IMR-90 (cell line): ENCODE measurements around the gene USP32. TPM values are rescaled to one million over a fixed set of nuclear protein-coding genes. Genes with fewer than 3 reads are reported as not detected.

ENCODE experiments used
- ATAC-seq: fragments of 200-7000 bp; cut with Tn5 transposase; 2 replicates; pipeline ENCODE4 v1.9.1; 2020; ENCODE audit warnings: low read depth, mild to moderate bottlenecking, moderate library complexity
- BruUV-seq: library from RNA; stranded (reverse); fragments of 400-500 nt; replicated peaks from 2 replicates; lab custom pipeline; 2021; lab: Mats Ljungman, UMichigan
- CTCF ChIA-PET: fragments of 300-600 bp; formaldehyde crosslinking; extraction: SDS; loops from one replicate; lab custom pipeline; 2021; ENCODE audit warnings: antibody characterized with exemption; lab: Yijun Ruan, JAX
- POLR2A ChIA-PET: fragments of 300-600 bp; sonication (Branson Sonifier 250); formaldehyde crosslinking; loops from one replicate; lab custom pipeline; 2022; ENCODE audit warnings: antibody characterized with exemption; ENCODE audit not compliant: unreplicated experiment; lab: Charles Lee
- DNase-seq: peaks from one replicate; pipeline ENCODE4 v3.0.0; 2013
- H2AFZ ChIP-seq: replicated peaks from 2 replicates; pipeline ENCODE3; 2013; ENCODE audit warnings: low read length, mild to moderate bottlenecking; ENCODE audit not compliant: poor library complexity
- H2AK5ac ChIP-seq: 2 replicates; pipeline ENCODE4 v1.6.1; 2013; ENCODE audit warnings: low read depth, low read length, inconsistent platforms
- H2AK9ac ChIP-seq: replicated peaks from 2 replicates; pipeline ENCODE3; 2013; ENCODE audit warnings: mild to moderate bottlenecking, low read depth, low read length, moderate library complexity; ENCODE audit not compliant: poor library complexity
- H2BK120ac ChIP-seq: 2 replicates; pipeline ENCODE4 v1.6.1; 2013; ENCODE audit warnings: low read depth, low read length, inconsistent platforms
- H2BK15ac ChIP-seq: 3 replicates; pipeline ENCODE4 v1.6.1; 2013; ENCODE audit warnings: low read depth, low read length, inconsistent platforms
- H2BK20ac ChIP-seq: 2 replicates; pipeline ENCODE4 v1.6.1; 2013; ENCODE audit warnings: low read depth, mild to moderate bottlenecking, inconsistent platforms, low read length, moderate library complexity
- H2BK5ac ChIP-seq: 2 replicates; pipeline ENCODE4 v1.6.1; 2013; ENCODE audit warnings: mild to moderate bottlenecking, low read depth, low read length, inconsistent platforms; ENCODE audit not compliant: poor library complexity, severe bottlenecking
- H3K14ac ChIP-seq: replicated peaks from 2 replicates; pipeline ENCODE4 v1.6.1; 2013; ENCODE audit warnings: low read depth, low read length, inconsistent platforms
- H3K18ac ChIP-seq: 2 replicates; pipeline ENCODE4 v1.6.1; 2013; ENCODE audit warnings: low read depth, low read length, control low read depth
- H3K23ac ChIP-seq: 2 replicates; pipeline ENCODE4 v1.6.1; 2013; ENCODE audit warnings: low read depth, low read length, inconsistent platforms
- H3K27ac ChIP-seq: 2 replicates; pipeline ENCODE4 v1.5.1; 2013; ENCODE audit warnings: mild to moderate bottlenecking, control low read depth, low read length; ENCODE audit not compliant: insufficient read depth
- H3K27me3 ChIP-seq: 2 replicates; pipeline ENCODE4 v1.6.1; 2013; ENCODE audit warnings: low read length; ENCODE audit not compliant: control insufficient read depth, insufficient read depth
- H3K36me3 ChIP-seq: 2 replicates; pipeline ENCODE4 v1.6.1; 2013; ENCODE audit warnings: low read length, mixed read lengths; ENCODE audit not compliant: control insufficient read depth, insufficient read depth
- H3K4ac ChIP-seq: 2 replicates; pipeline ENCODE4 v1.6.1; 2013; ENCODE audit warnings: low read depth, low read length, inconsistent platforms
- H3K4me1 ChIP-seq: 2 replicates; pipeline ENCODE4 v1.6.1; 2013; ENCODE audit warnings: low read length, mixed read lengths; ENCODE audit not compliant: control insufficient read depth, insufficient read depth
- H3K4me2 ChIP-seq: 2 replicates; pipeline ENCODE4 v1.6.1; 2013; ENCODE audit warnings: low read depth, mild to moderate bottlenecking, control low read depth, low read length, moderate library complexity
- H3K4me3 ChIP-seq: 2 replicates; pipeline ENCODE4 v1.5.1; 2013; ENCODE audit warnings: low read depth, mild to moderate bottlenecking, control low read depth, low read length, moderate library complexity; ENCODE audit not compliant: insufficient read depth
- H3K56ac ChIP-seq: 2 replicates; pipeline ENCODE4 v1.6.1; 2013; ENCODE audit warnings: low read length, inconsistent platforms; ENCODE audit not compliant: insufficient read depth; ENCODE audit errors: extremely low read depth
- H3K79me1 ChIP-seq, 2 experiments: 2 replicates each; pipeline ENCODE4 v1.6.1; 2013; ENCODE audit warnings: low read length in 2 of 2, inconsistent platforms in 1 of 2, low read depth in 1 of 2
- H3K9ac ChIP-seq: 2 replicates; pipeline ENCODE4 v1.6.1; 2013; ENCODE audit warnings: low read depth, low read length, control low read depth
- H3K9me1 ChIP-seq: 2 replicates; pipeline ENCODE4 v1.6.1; 2013; ENCODE audit warnings: low read length, inconsistent platforms; ENCODE audit not compliant: insufficient read depth
- H3K9me3 ChIP-seq: 2 replicates; pipeline ENCODE4 v1.6.1; 2013; ENCODE audit warnings: low read length; ENCODE audit not compliant: control insufficient read depth, insufficient read depth
- H4K20me1 ChIP-seq: 2 replicates; pipeline ENCODE4 v1.6.1; 2013; ENCODE audit warnings: low read length, inconsistent platforms; ENCODE audit not compliant: insufficient read depth
- H4K5ac ChIP-seq: 2 replicates; pipeline ENCODE4 v1.6.1; 2013; ENCODE audit warnings: mild to moderate bottlenecking, low read depth, low read length, control low read depth
- H4K8ac ChIP-seq, 2 experiments: 2 replicates each; pipeline ENCODE4 v1.6.1; 2013; ENCODE audit warnings: low read depth in 2 of 2, low read length in 2 of 2, control low read depth in 1 of 2, inconsistent platforms in 1 of 2
- H4K91ac ChIP-seq: 2 replicates; pipeline ENCODE4 v1.6.1; 2013; ENCODE audit warnings: low read depth, low read length, inconsistent platforms; ENCODE audit not compliant: insufficient read depth
- MAZ ChIP-seq: IDR thresholded peaks from 2 replicates; pipeline ENCODE4 v1.6.1; 2012; ENCODE audit warnings: low read depth, mild to moderate bottlenecking, low read length, improper control_type of control experiment, moderate library complexity, borderline replicate concordance
- RAD21 ChIP-seq: IDR thresholded peaks from 2 replicates; pipeline ENCODE4 v1.6.1; 2012; ENCODE audit warnings: low read length, improper control_type of control experiment
- RFX5 ChIP-seq: IDR thresholded peaks from 2 replicates; pipeline ENCODE4 v1.8.0; 2012; ENCODE audit warnings: low read depth, mild to moderate bottlenecking, low read length, moderate library complexity
- SMC3 ChIP-seq: fragments of 150-350 bp; IDR thresholded peaks from 2 replicates; pipeline ENCODE4 v1.6.1; 2016; ENCODE audit warnings: low read depth, mild to moderate bottlenecking, antibody characterized with exemption, low read length, moderate library complexity
- WGBS, 2 experiments: methylation state at CpG; one replicate each; pipeline versions ENCODE4 v1.1.5 to v1.1.7; 2013; ENCODE audit warnings: missing lambda C conversion rate in 2 of 2; ENCODE audit not compliant: insufficient read length in 1 of 2; ENCODE audit errors: extremely low coverage in 2 of 2; 5-methylcytosine and 5-hydroxymethylcytosine counted together
- dilution Hi-C: fragments of 300-500 bp; cut with HindIII; formaldehyde crosslinking; loops from one replicate; pipeline ENCODE4 v1.14.3; 2018; ENCODE audit warnings: low sequenced_read_pairs; ENCODE audit not compliant: unreplicated experiment
- in situ Hi-C: fragments of 300-500 bp; cut with MboI; formaldehyde crosslinking; loops from 3 replicates; pipeline ENCODE4 v1.14.3; 2019; ENCODE audit warnings: low sequenced_read_pairs, inconsistent platforms, mixed read lengths
- intact Hi-C: fragments of 100-400 bp; cut with micrococcal nuclease; formaldehyde crosslinking; loops from 2 replicates; pipeline ENCODE4 v1.10.0; 2022
- polyA plus RNA-seq, 3 experiments: library from polyadenylated mRNA; depleted of rRNA; stranded (reverse); fragments of >200 nt; gene quantifications; 2 replicates each; pipeline ENCODE4 v1.2.3, GENCODE V29; 2012; ENCODE audit warnings: low replicate concordance in 1 of 3
- total RNA-seq: library from RNA; depleted of rRNA; stranded (reverse); fragments of >200 nt; gene quantifications from 2 replicates; pipeline ENCODE4 v1.2.3, GENCODE V29; 2012
- TF ChIP-seq, protein P1 (sequence below): conservative IDR thresholded peaks from 2 replicates; pipeline ENCODE4 v1.5.1; 2012; ENCODE audit warnings: mild to moderate bottlenecking, low read depth, low read length, improper control_type of control experiment
- TF ChIP-seq, protein P2 (sequence below): fragments of 150-350 bp; IDR thresholded peaks from 2 replicates; pipeline ENCODE4 v1.6.1; 2017; ENCODE audit warnings: mild to moderate bottlenecking, antibody characterized with exemption, low read length, low read depth

Gene USP32
- total and polyA plus RNA-seq, 2 of the 4 experiments (the other 2 are of a cell fraction) = 16.8 to 46.8 TPM

DNA sequence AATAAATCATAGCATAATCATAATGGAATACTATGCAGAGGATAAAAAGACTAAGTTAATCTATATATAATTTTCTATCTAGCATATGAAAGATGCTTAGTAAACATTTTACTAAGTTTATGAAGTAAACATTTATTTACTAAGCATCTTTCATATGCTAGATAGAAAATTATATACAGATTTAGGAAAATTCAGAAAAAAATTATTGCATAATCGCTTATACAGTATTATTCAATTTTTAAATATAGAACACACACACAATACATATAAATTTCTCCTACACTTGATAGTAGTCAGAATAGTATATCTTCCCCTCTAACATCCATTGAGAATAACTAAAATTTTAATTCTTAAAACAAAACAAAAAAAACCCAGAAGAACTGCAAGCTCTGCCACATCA lies 131.4 kb downstream of the USP32 start:
- peaks cover 2% of the 10 kb centered on the region; the same call in 1 of the 2 replicates for H3K9me1 ChIP-seq
- CTCF ChIA-PET = no interaction called here

More for the DNA sequence above, 131.4 kb downstream of the USP32 start:
- DNase-seq (no peak), ATAC-seq (no peak)
- no peak overlapping the region for H2BK5ac ChIP-seq
- no peak overlapping the region for H3K27ac ChIP-seq
- no peak overlapping the region for H2AK5ac ChIP-seq
- no peak overlapping the region for H2BK15ac ChIP-seq
- H4K91ac ChIP-seq = no peak overlapping the region
- H2BK120ac ChIP-seq = no peak overlapping the region
- no peaks in the 10 kb centered on the region for H3K27me3 ChIP-seq
- TF ChIP-seq RFX5 (no peak), MAZ (no peak), SMC3 (no peak), RAD21 (no peak)
- TF ChIP-seq, protein P1, sequence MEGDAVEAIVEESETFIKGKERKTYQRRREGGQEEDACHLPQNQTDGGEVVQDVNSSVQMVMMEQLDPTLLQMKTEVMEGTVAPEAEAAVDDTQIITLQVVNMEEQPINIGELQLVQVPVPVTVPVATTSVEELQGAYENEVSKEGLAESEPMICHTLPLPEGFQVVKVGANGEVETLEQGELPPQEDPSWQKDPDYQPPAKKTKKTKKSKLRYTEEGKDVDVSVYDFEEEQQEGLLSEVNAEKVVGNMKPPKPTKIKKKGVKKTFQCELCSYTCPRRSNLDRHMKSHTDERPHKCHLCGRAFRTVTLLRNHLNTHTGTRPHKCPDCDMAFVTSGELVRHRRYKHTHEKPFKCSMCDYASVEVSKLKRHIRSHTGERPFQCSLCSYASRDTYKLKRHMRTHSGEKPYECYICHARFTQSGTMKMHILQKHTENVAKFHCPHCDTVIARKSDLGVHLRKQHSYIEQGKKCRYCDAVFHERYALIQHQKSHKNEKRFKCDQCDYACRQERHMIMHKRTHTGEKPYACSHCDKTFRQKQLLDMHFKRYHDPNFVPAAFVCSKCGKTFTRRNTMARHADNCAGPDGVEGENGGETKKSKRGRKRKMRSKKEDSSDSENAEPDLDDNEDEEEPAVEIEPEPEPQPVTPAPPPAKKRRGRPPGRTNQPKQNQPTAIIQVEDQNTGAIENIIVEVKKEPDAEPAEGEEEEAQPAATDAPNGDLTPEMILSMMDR = no peak
- TF ChIP-seq, protein P2, sequence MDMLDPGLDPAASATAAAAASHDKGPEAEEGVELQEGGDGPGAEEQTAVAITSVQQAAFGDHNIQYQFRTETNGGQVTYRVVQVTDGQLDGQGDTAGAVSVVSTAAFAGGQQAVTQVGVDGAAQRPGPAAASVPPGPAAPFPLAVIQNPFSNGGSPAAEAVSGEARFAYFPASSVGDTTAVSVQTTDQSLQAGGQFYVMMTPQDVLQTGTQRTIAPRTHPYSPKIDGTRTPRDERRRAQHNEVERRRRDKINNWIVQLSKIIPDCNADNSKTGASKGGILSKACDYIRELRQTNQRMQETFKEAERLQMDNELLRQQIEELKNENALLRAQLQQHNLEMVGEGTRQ = no peak
- no peak overlapping the region for H2BK20ac ChIP-seq
- H3K4ac ChIP-seq = no peak overlapping the region
- H3K4me2 ChIP-seq = no peak overlapping the region
- H3K79me1 ChIP-seq = peaks cover 0 to 18% of the 10 kb centered on the region in 2 experiments; a peak in 3 of 4 replicates
- H3K56ac ChIP-seq = no peak overlapping the region
- POLR2A ChIA-PET = no interaction called here
- no peaks in the 10 kb centered on the region for H3K9me3 ChIP-seq
- no peak overlapping the region for H2AK9ac ChIP-seq
- no peaks in the 10 kb centered on the region; the same call in 1 of the 2 replicates for H4K20me1 ChIP-seq
- intact Hi-C loops (no loop called here), in situ Hi-C loops (no loop called here), dilution Hi-C loops (no loop called here)
- no peak overlapping the region for H4K5ac ChIP-seq
- no peak overlapping the region for H3K9ac ChIP-seq
- H3K18ac ChIP-seq = no peak overlapping the region
- WGBS, 2 experiments = no CpG with 5 or more reads among the region's 1 CpG
- no TSS peak for BruUV-seq
- no peaks in the 10 kb centered on the region; the same call in 1 of the 2 replicates for H3K4me1 ChIP-seq
- H3K36me3 ChIP-seq = peaks cover 10% of the 10 kb centered on the region
- H2AFZ ChIP-seq = no peak overlapping the region
- H3K23ac ChIP-seq = no peak overlapping the region
- no peak overlapping the region for H4K8ac ChIP-seq
- H3K14ac ChIP-seq = no peak overlapping the region
- no peak overlapping the region for H3K4me3 ChIP-seq
